ENCODE data around the gene PRKN. TPM values are rescaled to one million over a fixed set of nuclear protein-coding genes. Genes with fewer than 3 reads are reported as not detected.

Gene PRKN
- total and polyA plus RNA-seq, 4 experiments from 2014 or later = 0.50 to 5.3 (median 2.9) TPM

DNA sequence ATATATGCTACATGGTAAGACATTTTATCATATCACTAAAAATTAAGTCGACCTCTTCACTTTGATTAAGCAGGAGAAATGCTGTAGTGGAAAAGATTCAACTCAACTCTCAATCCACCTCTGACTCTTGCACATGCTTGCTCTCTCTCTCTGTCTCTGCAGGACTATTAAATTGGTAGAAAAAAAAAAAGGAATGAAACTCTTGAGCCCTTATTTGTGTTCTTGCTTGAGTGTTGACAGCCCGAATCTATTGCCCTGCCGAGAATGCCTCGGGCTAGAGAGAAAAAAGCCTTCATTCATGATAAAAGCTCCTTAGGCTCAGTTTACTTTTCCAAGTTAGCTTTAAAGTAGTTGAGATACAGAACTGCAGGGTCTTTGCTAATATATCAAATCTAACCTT is 722.2 kb downstream of the PRKN start:
- Mint-ChIP-seq H3K4me3 (no peak overlapping the region), H3K36me3 (no peaks in the 10 kb centered on the region), H3K27me3 (no peaks in the 10 kb centered on the region), H3K4me1 (no peaks in the 10 kb centered on the region), H3K27ac (no peak overlapping the region), H3K9me3 (peaks cover 4 to 30% (median 25%) of the 10 kb centered on the region in 8 donors)
- POLR2A ChIA-PET (ENCODE audit: partially characterized antibody) = no interaction called here
- H3K9me3 ChIP-seq (ENCODE audit: control insufficient read depth in 1 of 2, low read length in 2 of 2) = no peaks in the 10 kb centered on the region
- intact Hi-C loops (cut with micrococcal nuclease) = no loop called here
- no peak for DNase-seq
- CTCF ChIA-PET (ENCODE audit: partially characterized antibody) = no interaction called here
- H3K36me3 ChIP-seq (ENCODE audit: insufficient read depth, low read length) = no peaks in the 10 kb centered on the region
- no peak overlapping the region for H3K27ac ChIP-seq (ENCODE audit: low read depth, low read length)
- no peaks in the 10 kb centered on the region for H3K4me1 ChIP-seq (ENCODE audit: insufficient read depth, low read length)
- no peak overlapping the region for H3K4me3 ChIP-seq (ENCODE audit: low read length in 2 of 2)
- no peaks in the 10 kb centered on the region for H3K27me3 ChIP-seq (ENCODE audit: insufficient read depth, low read length)

DNA sequence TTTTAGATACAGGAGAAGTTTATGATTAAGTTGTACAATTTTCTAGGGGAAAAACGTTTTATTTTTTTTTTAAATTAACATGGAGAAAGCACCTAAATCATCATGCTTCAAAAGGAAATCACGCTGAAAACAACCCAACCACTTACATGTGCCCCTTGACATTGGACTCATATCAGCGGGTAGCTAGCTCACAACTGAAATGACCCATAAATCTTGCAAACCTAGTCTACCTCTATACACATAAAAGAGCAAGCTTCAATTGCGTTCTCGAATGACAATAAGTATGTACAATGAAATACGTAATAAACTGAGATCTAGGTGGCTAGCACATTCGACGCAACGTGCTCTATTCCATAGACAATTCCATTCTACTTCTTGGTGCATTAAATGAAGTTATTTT is 730.8 kb downstream of the PRKN start:
- H3K9me3 Mint-ChIP-seq = peaks cover 4 to 63% (median 28%) of the 10 kb centered on the region in 8 donors
- H3K4me1 Mint-ChIP-seq = no peaks in the 10 kb centered on the region
- ChIA-PET CTCF (ENCODE audit: partially characterized antibody) (no interaction called here), POLR2A (ENCODE audit: partially characterized antibody) (no interaction called here)
- H3K4me3 ChIP-seq (ENCODE audit: low read length in 2 of 2) = no peak overlapping the region
- H3K27me3 ChIP-seq (ENCODE audit: insufficient read depth, low read length) = no peaks in the 10 kb centered on the region
- no peaks in the 10 kb centered on the region for H3K4me1 ChIP-seq (ENCODE audit: insufficient read depth, low read length)
- H3K27me3 Mint-ChIP-seq = no peaks in the 10 kb centered on the region
- intact Hi-C loops (cut with micrococcal nuclease) = no loop called here
- peaks cover 0 to 1% of the 10 kb centered on the region in 2 donors for H3K36me3 Mint-ChIP-seq
- H3K27ac ChIP-seq (ENCODE audit: low read depth, low read length) = no peak overlapping the region
- no peak for DNase-seq
- no peaks in the 10 kb centered on the region for H3K36me3 ChIP-seq (ENCODE audit: insufficient read depth, low read length)
- peaks cover 0 to 5% of the 10 kb centered on the region in 2 donors for H3K9me3 ChIP-seq (ENCODE audit: control insufficient read depth in 1 of 2, low read length in 2 of 2)
- H3K27ac Mint-ChIP-seq = no peak overlapping the region
- H3K4me3 Mint-ChIP-seq = no peak overlapping the region

GRCh38 chr6:161985876-161986423 is 741.6 kb downstream of the PRKN start:
- Histone ChIP-seq H3K4me1 (ENCODE audit: insufficient read depth, low read length) (no peaks in the 10 kb centered on the region), H3K27ac (ENCODE audit: low read depth, low read length) (no peak overlapping the region), H3K4me3 (ENCODE audit: low read length in 2 of 2) (no peak overlapping the region), H3K9me3 (ENCODE audit: control insufficient read depth in 1 of 2, low read length in 2 of 2) (peaks cover 0 to 7% of the 10 kb centered on the region in 2 donors), H3K36me3 (ENCODE audit: insufficient read depth, low read length) (no peaks in the 10 kb centered on the region), H3K27me3 (ENCODE audit: insufficient read depth, low read length) (no peaks in the 10 kb centered on the region)
- Mint-ChIP-seq H3K4me3 (no peak overlapping the region), H3K27ac (no peak overlapping the region), H3K9me3 (peaks cover 7 to 47% (median 29%) of the 10 kb centered on the region in 8 donors), H3K36me3 (peaks cover 8% of the 10 kb centered on the region in 2 donors), H3K27me3 (no peaks in the 10 kb centered on the region), H3K4me1 (no peaks in the 10 kb centered on the region)
- ChIA-PET POLR2A (ENCODE audit: partially characterized antibody) (no interaction called here), CTCF (ENCODE audit: partially characterized antibody) (no interaction called here)
- intact Hi-C loops (cut with micrococcal nuclease) = no loop called here
- no peak for DNase-seq

DNA sequence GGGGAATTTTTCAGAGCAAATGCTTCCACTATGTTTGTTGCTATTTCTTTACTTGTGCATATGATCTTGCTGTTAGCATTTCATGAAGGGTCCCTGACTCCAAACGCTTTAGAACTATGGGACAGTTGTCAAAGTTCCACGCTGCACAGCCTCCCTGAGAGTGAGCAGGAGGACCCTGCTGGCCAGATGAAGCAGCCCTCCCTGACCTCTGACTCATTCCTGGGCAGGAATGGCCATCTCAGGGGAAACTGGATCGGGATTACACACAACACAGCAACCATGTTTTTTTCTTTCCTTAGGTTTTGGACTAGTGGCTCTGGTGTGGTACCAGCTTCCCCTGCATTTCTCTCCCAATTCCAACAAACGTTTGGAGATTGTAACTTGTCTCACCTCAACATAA is 742.9 kb downstream of the PRKN start:
- no peak overlapping the region for H3K4me3 Mint-ChIP-seq
- no peak for DNase-seq
- Histone ChIP-seq H3K27me3 (ENCODE audit: insufficient read depth, low read length) (no peaks in the 10 kb centered on the region), H3K27ac (ENCODE audit: low read depth, low read length) (no peak overlapping the region), H3K4me3 (ENCODE audit: low read length in 2 of 2) (no peak overlapping the region), H3K4me1 (ENCODE audit: insufficient read depth, low read length) (no peaks in the 10 kb centered on the region), H3K9me3 (ENCODE audit: control insufficient read depth in 1 of 2, low read length in 2 of 2) (no peaks in the 10 kb centered on the region), H3K36me3 (ENCODE audit: insufficient read depth, low read length) (no peaks in the 10 kb centered on the region)
- peaks cover 5 to 43% (median 25%) of the 10 kb centered on the region in 8 donors for H3K9me3 Mint-ChIP-seq
- peaks cover 2 to 5% of the 10 kb centered on the region in 2 donors for H3K36me3 Mint-ChIP-seq
- intact Hi-C loops (cut with micrococcal nuclease) = no loop called here
- no peaks in the 10 kb centered on the region for H3K27me3 Mint-ChIP-seq
- no peak overlapping the region for H3K27ac Mint-ChIP-seq
- POLR2A ChIA-PET (ENCODE audit: partially characterized antibody) = no interaction called here
- H3K4me1 Mint-ChIP-seq = no peaks in the 10 kb centered on the region
- CTCF ChIA-PET (ENCODE audit: partially characterized antibody) = no interaction called here

- Histone ChIP-seq H3K27ac (ENCODE audit: low read depth, low read length) (no peak overlapping the region), H3K4me3 (ENCODE audit: low read length in 2 of 2) (no peak overlapping the region), H3K36me3 (ENCODE audit: insufficient read depth, low read length) (no peaks in the 10 kb centered on the region), H3K27me3 (ENCODE audit: insufficient read depth, low read length) (no peaks in the 10 kb centered on the region), H3K4me1 (ENCODE audit: insufficient read depth, low read length) (no peaks in the 10 kb centered on the region), H3K9me3 (ENCODE audit: control insufficient read depth in 1 of 2, low read length in 2 of 2) (no peaks in the 10 kb centered on the region)
- H3K27me3 Mint-ChIP-seq = no peaks in the 10 kb centered on the region
- no peak overlapping the region for H3K27ac Mint-ChIP-seq
- H3K4me3 Mint-ChIP-seq = no peak overlapping the region
- peaks cover 0 to 23% (median 14%) of the 10 kb centered on the region in 8 donors for H3K9me3 Mint-ChIP-seq
- DNase-seq = no peak
- H3K4me1 Mint-ChIP-seq = no peaks in the 10 kb centered on the region
- intact Hi-C loops (cut with micrococcal nuclease) = no loop called here
- CTCF ChIA-PET (ENCODE audit: partially characterized antibody) = no interaction called here
- POLR2A ChIA-PET (ENCODE audit: partially characterized antibody) = no interaction called here
- peaks cover 2 to 14% of the 10 kb centered on the region in 2 donors for H3K36me3 Mint-ChIP-seq
Measured at GRCh38 chr6:161976553-161976952, 751.0 kb downstream of the PRKN start.

- peaks cover 0 to 9% (median 4%) of the 10 kb centered on the region in 8 donors for H3K9me3 Mint-ChIP-seq
- intact Hi-C loops (cut with micrococcal nuclease) = no loop called here
- no peaks in the 10 kb centered on the region for H3K9me3 ChIP-seq (ENCODE audit: control insufficient read depth in 1 of 2, low read length in 2 of 2)
- no peaks in the 10 kb centered on the region for H3K4me1 ChIP-seq (ENCODE audit: insufficient read depth, low read length)
- H3K27ac Mint-ChIP-seq = no peak overlapping the region
- no peaks in the 10 kb centered on the region for H3K27me3 ChIP-seq (ENCODE audit: insufficient read depth, low read length)
- no peaks in the 10 kb centered on the region for H3K36me3 ChIP-seq (ENCODE audit: insufficient read depth, low read length)
- no peak overlapping the region for H3K27ac ChIP-seq (ENCODE audit: low read depth, low read length)
- H3K36me3 Mint-ChIP-seq = peaks cover 2 to 14% of the 10 kb centered on the region in 2 donors
- DNase-seq = no peak
- no peaks in the 10 kb centered on the region for H3K27me3 Mint-ChIP-seq
- CTCF ChIA-PET (ENCODE audit: partially characterized antibody) = no interaction called here
- no peak overlapping the region for H3K4me3 Mint-ChIP-seq
- POLR2A ChIA-PET (ENCODE audit: partially characterized antibody) = no interaction called here
- no peaks in the 10 kb centered on the region for H3K4me1 Mint-ChIP-seq
- H3K4me3 ChIP-seq (ENCODE audit: low read length in 2 of 2) = no peak overlapping the region
Measured at GRCh38 chr6:161973064-161973463, 754.5 kb downstream of the PRKN start.

- no peak overlapping the region for H3K27ac Mint-ChIP-seq
- Histone ChIP-seq H3K27me3 (ENCODE audit: insufficient read depth, low read length) (no peaks in the 10 kb centered on the region), H3K9me3 (ENCODE audit: control insufficient read depth in 1 of 2, low read length in 2 of 2) (no peaks in the 10 kb centered on the region), H3K4me3 (ENCODE audit: low read length in 2 of 2) (no peak overlapping the region), H3K27ac (ENCODE audit: low read depth, low read length) (no peak overlapping the region), H3K36me3 (ENCODE audit: insufficient read depth, low read length) (no peaks in the 10 kb centered on the region), H3K4me1 (ENCODE audit: insufficient read depth, low read length) (no peaks in the 10 kb centered on the region)
- DNase-seq = no peak
- H3K9me3 Mint-ChIP-seq = peaks cover 0 to 7% (median under 1%) of the 10 kb centered on the region in 8 donors
- intact Hi-C loops (cut with micrococcal nuclease) = no loop called here
- no peaks in the 10 kb centered on the region for H3K27me3 Mint-ChIP-seq
- ChIA-PET POLR2A (ENCODE audit: partially characterized antibody) (no interaction called here), CTCF (ENCODE audit: partially characterized antibody) (no interaction called here)
- no peaks in the 10 kb centered on the region for H3K4me1 Mint-ChIP-seq
- no peak overlapping the region for H3K4me3 Mint-ChIP-seq
- H3K36me3 Mint-ChIP-seq = peaks cover 0 to 14% of the 10 kb centered on the region in 2 donors
Measured at GRCh38 chr6:161971043-161971442, 756.5 kb downstream of the PRKN start.
